GM12878 (cell line): ENCODE measurements around the gene DMPK. TPM values are rescaled to one million over a fixed set of nuclear protein-coding genes. Genes with fewer than 3 reads are reported as not detected.

Experiments used
- ATAC-seq: fragments of 200-7000 bp; cut with Tn5 transposase; 3 replicates; pipeline ENCODE4 v1.9.1; 2020; ENCODE audit warnings: mild to moderate bottlenecking, moderate library complexity
- BruUV-seq: library from RNA; stranded (reverse); fragments of 400-500 nt; replicated peaks from 2 replicates; lab custom pipeline; 2021; lab: Mats Ljungman, UMichigan
- CTCF ChIA-PET: fragments of 300-600 bp; sonication (Branson Sonifier 250); formaldehyde crosslinking; extraction: SDS; loops from one replicate; lab custom pipeline; 2021; ENCODE audit warnings: inconsistent platforms; lab: Yijun Ruan, JAX
- POLR2A ChIA-PET: fragments of 350-600 bp; formaldehyde crosslinking; extraction: SDS; loops from one replicate; lab custom pipeline; 2021; ENCODE audit warnings: inconsistent platforms; lab: Charles Lee
- RAD21 ChIA-PET: fragments of 300-600 bp; sonication (Branson Sonifier 250); formaldehyde crosslinking; loops from one replicate; lab custom pipeline; 2023; ENCODE audit warnings: antibody characterized with exemption; ENCODE audit not compliant: unreplicated experiment; lab: Charles Lee
- SMC1A ChIA-PET: fragments of 300-600 bp; sonication (Branson Sonifier 250); formaldehyde crosslinking; loops from one replicate; lab custom pipeline; 2023; ENCODE audit not compliant: unreplicated experiment, uncharacterized antibody; lab: Charles Lee
- DNase-seq: peaks from one replicate; pipeline ENCODE4 v3.0.0-alpha.2; 2011; ENCODE audit warnings: low read depth, low spot score
- FAIRE-seq: peaks from 3 replicates; lab custom pipeline; 2011; peaks lifted over from hg19 to GRCh38; lab: Jason Lieb, UNC
- H2AFZ ChIP-seq: 2 replicates; pipeline ENCODE4 v1.6.0; 2011; ENCODE audit warnings: low read depth, low read length, control low read depth; ENCODE audit not compliant: control insufficient read depth
- H3K27ac ChIP-seq: 2 replicates; pipeline ENCODE4 v1.5.1; 2011; ENCODE audit warnings: control low read depth; ENCODE audit not compliant: control insufficient read depth, insufficient read depth
- H3K27me3 ChIP-seq, 2 experiments: replicated peaks in 1 of 2; 2 replicates each; pipeline versions ENCODE4 v1.6.0 to v1.6.1; 2011; ENCODE audit warnings: low read length in 1 of 2; ENCODE audit not compliant: control insufficient read depth in 2 of 2, insufficient read depth in 2 of 2
- H3K36me3 ChIP-seq, 2 experiments: 2 replicates each; pipeline ENCODE4 v1.5.1; 2011; ENCODE audit warnings: low read length in 1 of 2; ENCODE audit not compliant: control insufficient read depth in 2 of 2, insufficient read depth in 2 of 2
- H3K4me1 ChIP-seq: 2 replicates; pipeline ENCODE4 v1.6.1; 2011; ENCODE audit warnings: mild to moderate bottlenecking, low read length, moderate library complexity, mixed read lengths; ENCODE audit not compliant: control insufficient read depth, insufficient read depth
- H3K4me2 ChIP-seq: 2 replicates; pipeline ENCODE4 v1.6.0; 2011; ENCODE audit warnings: control low read depth; ENCODE audit not compliant: control insufficient read depth, insufficient read depth
- H3K4me3 ChIP-seq: fragments of 200-600 bp; sonication (generic); 2 replicates; pipeline ENCODE4 v1.5.1; 2016
- H3K79me2 ChIP-seq: 2 replicates; pipeline ENCODE4 v1.6.0; 2011; ENCODE audit warnings: low read length; ENCODE audit not compliant: control insufficient read depth, insufficient read depth
- H3K9ac ChIP-seq: 2 replicates; pipeline ENCODE4 v1.8.0; 2011; ENCODE audit warnings: low read length, control low read depth, mixed read lengths; ENCODE audit not compliant: control insufficient read depth, insufficient read depth
- H3K9me3 ChIP-seq: replicated peaks from 3 replicates; pipeline ENCODE4 v1.5.1; 2011; ENCODE audit warnings: mild to moderate bottlenecking, low read length; ENCODE audit not compliant: control insufficient read depth, insufficient read depth
- H4K20me1 ChIP-seq: 2 replicates; pipeline ENCODE4 v1.6.0; 2011; ENCODE audit not compliant: control insufficient read depth, insufficient read depth
- HDAC6 ChIP-seq: fragments of 200-600 bp; sonication (generic); IDR thresholded peaks from one replicate; pipeline ENCODE4 v1.8.0; 2017; ENCODE audit warnings: antibody characterized with exemption; ENCODE audit not compliant: unreplicated experiment
- HDGF ChIP-seq: fragments of 450-650 bp; IDR thresholded peaks from 2 replicates; pipeline ENCODE4 v1.6.1; 2016; ENCODE audit warnings: antibody characterized with exemption
- MEF2A ChIP-seq: IDR thresholded peaks from 2 replicates; pipeline ENCODE4 v1.6.1; 2011; ENCODE audit warnings: low read depth, mild to moderate bottlenecking, low read length, moderate library complexity; ENCODE audit not compliant: insufficient read depth
- MYC ChIP-seq: IDR thresholded peaks from 2 replicates; pipeline ENCODE4 v1.6.1; 2011; ENCODE audit warnings: mild to moderate bottlenecking, low read length, moderate library complexity, inconsistent platforms; ENCODE audit not compliant: insufficient read depth, insufficient replicate concordance, insufficient read length, severe bottlenecking
- POLR2AphosphoS2 ChIP-seq: IDR thresholded peaks from 2 replicates; pipeline ENCODE4 v1.6.1; 2011; ENCODE audit warnings: low read depth, mild to moderate bottlenecking, low read length, improper control_type of control experiment, moderate library complexity
- RBBP5 ChIP-seq: fragments of 200-600 bp; sonication (generic); conservative IDR thresholded peaks from 2 replicates; pipeline ENCODE4 v1.6.1; 2016
- RFX5 ChIP-seq: IDR thresholded peaks from 2 replicates; pipeline ENCODE4 v1.6.1; 2011; ENCODE audit warnings: low read depth, low read length, improper control_type of control experiment
- TBL1XR1 ChIP-seq: IDR thresholded peaks from 2 replicates; pipeline ENCODE4 v1.6.1; 2012; ENCODE audit warnings: low read depth, low read length, improper control_type of control experiment
- YBX1 ChIP-seq: fragments of 450-650 bp; IDR thresholded peaks from 2 replicates; pipeline ENCODE4 v1.6.1; 2016; ENCODE audit warnings: antibody characterized with exemption
- ZNF207 ChIP-seq: fragments of 450-650 bp; IDR thresholded peaks from 2 replicates; pipeline ENCODE4 v1.6.1; 2014; ENCODE audit warnings: antibody characterized with exemption, mild to moderate bottlenecking, borderline replicate concordance
- ZSCAN29 ChIP-seq: fragments of 450-650 bp; IDR thresholded peaks from 2 replicates; pipeline ENCODE4 v1.6.1; 2017; ENCODE audit warnings: mild to moderate bottlenecking, moderate library complexity
- WGBS: methylation state at CpG from one replicate; pipeline ENCODE4 v1.1.6; 2016; ENCODE audit warnings: low lambda C conversion rate; ENCODE audit not compliant: insufficient replicate concordance, insufficient coverage; ENCODE audit errors: missing lambda C conversion rate; 5-methylcytosine and 5-hydroxymethylcytosine counted together
- in situ Hi-C: fragments of 300-500 bp; cut with MboI; formaldehyde crosslinking; loops from 9 replicates; pipeline ENCODE4 v1.14.3; 2018; ENCODE audit warnings: mixed read lengths
- intact Hi-C: fragments of 100-400 bp; cut with micrococcal nuclease; formaldehyde crosslinking; loops from one replicate; pipeline ENCODE4 v1.14.2; 2022; ENCODE audit not compliant: unreplicated experiment
- polyA plus RNA-seq, 11 experiments: library from polyadenylated mRNA; depleted of rRNA in 4 of 11; unstranded in 6 of 11; stranded (reverse) in 5 of 11; fragments of >200 nt; fragmentation: Nextera tagmentation in 4 of 11; fragmentation: Illumina TruSeq in 1 of 11; extraction: Ambion mirVana in 4 of 11; extraction: Trizol in 1 of 11; gene quantifications; 1 replicate in 1 of 11; 2 replicates in 10 of 11; pipeline versions ENCODE4 v1.2.1 to v1.2.3, GENCODE V29; 2011 to 2016; ENCODE audit warnings: inconsistent platforms in 2 of 11, missing spikeins in 2 of 11, low read depth in 1 of 11
- total RNA-seq, 4 experiments: library from RNA; depleted of rRNA in 3 of 4; stranded (reverse); fragments of >200 nt in 3 of 4; fragmentation: Illumina TruSeq in 1 of 4; extraction: Trizol in 1 of 4; gene quantifications; 2 replicates each; pipeline versions ENCODE4 v1.2.1 to v1.2.3, GENCODE V29; 2013 to 2021
- TF ChIP-seq, protein P1 (sequence below): fragments of 450-650 bp; IDR thresholded peaks from 2 replicates; pipeline ENCODE4 v1.6.1; 2018; ENCODE audit warnings: borderline replicate concordance, mild to moderate bottlenecking; ENCODE audit not compliant: partially characterized antibody
- TF ChIP-seq, protein P2 (sequence below): IDR thresholded peaks from 2 replicates; pipeline ENCODE4 v1.6.1; 2012; ENCODE audit warnings: low read depth, low read length, improper control_type of control experiment
- TF ChIP-seq, protein P3 (sequence below): fragments of 450-650 bp; formaldehyde crosslinking; IDR thresholded peaks from 2 replicates; pipeline ENCODE4 v1.5.0; 2022; ENCODE audit warnings: mild to moderate bottlenecking, missing genetic modification characterization

Gene DMPK
- total and polyA plus RNA-seq, 10 of the 15 experiments (the other 5 are each of a cell fraction or from before 2014, with no cell fraction given): 0.60 to 33.6 (median 5.2) TPM

DNA sequence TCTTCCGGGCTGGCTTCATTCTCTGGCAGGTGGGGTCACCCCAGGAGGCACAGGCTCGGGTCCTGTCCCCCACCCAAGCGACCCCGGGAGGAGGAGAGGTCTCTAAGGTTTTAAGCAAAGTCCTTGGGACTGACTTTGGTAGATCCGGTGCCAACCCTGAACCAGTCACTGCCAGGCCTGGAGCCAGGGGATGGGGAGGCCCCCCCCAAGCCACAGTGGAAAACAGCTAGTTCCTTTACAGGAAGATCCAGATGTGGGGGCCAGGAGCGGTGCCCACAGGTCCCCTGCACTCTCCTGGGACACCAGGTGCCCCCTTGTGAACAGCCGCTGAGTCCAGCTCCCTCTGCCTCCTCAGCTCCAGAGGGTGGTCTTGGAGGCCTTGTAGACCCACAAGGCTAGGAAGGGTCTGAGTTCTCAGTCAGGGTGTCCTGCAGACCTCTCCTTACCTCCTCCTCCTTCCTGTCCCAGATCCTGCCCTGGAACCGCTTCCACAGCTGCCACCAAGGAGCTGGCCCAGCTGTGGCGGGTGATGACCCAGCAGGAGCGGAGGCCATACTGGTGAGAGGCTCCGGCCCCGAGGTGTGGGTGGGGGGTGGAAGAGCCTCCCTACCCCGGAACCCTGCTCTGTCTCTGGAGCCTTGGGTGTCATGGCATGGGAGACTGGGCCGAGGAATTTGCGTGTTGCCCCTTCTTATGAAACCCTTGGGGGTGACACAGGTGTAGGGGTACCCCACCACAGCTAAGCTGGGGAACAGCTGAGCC is 19.2 kb downstream of the DMPK start:
- no peaks in the 10 kb centered on the region for H3K9me3 ChIP-seq
- H3K36me3 ChIP-seq: no peaks in the 10 kb centered on the region
- no peak for TF ChIP-seq POLR2AphosphoS2
- TF ChIP-seq RBBP5: no peak
- TF ChIP-seq, protein P1, sequence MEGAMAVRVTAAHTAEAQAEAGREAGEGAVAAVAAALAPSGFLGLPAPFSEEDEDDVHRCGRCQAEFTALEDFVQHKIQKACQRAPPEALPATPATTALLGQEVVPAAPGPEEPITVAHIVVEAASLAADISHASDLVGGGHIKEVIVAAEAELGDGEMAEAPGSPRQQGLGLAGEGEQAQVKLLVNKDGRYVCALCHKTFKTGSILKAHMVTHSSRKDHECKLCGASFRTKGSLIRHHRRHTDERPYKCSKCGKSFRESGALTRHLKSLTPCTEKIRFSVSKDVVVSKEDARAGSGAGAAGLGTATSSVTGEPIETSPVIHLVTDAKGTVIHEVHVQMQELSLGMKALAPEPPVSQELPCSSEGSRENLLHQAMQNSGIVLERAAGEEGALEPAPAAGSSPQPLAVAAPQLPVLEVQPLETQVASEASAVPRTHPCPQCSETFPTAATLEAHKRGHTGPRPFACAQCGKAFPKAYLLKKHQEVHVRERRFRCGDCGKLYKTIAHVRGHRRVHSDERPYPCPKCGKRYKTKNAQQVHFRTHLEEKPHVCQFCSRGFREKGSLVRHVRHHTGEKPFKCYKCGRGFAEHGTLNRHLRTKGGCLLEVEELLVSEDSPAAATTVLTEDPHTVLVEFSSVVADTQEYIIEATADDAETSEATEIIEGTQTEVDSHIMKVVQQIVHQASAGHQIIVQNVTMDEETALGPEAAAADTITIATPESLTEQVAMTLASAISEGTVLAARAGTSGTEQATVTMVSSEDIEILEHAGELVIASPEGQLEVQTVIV: no peak
- no peak for TF ChIP-seq RFX5
- no peak for TF ChIP-seq MYC
- no peak for TF ChIP-seq ZNF207
- TF ChIP-seq HDGF: no peak
- TF ChIP-seq MEF2A: no peak
- TF ChIP-seq HDAC6: no peak
- TF ChIP-seq, protein P2, sequence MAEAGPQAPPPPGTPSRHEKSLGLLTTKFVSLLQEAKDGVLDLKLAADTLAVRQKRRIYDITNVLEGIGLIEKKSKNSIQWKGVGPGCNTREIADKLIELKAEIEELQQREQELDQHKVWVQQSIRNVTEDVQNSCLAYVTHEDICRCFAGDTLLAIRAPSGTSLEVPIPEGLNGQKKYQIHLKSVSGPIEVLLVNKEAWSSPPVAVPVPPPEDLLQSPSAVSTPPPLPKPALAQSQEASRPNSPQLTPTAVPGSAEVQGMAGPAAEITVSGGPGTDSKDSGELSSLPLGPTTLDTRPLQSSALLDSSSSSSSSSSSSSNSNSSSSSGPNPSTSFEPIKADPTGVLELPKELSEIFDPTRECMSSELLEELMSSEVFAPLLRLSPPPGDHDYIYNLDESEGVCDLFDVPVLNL: no peak
- TF ChIP-seq, protein P3, sequence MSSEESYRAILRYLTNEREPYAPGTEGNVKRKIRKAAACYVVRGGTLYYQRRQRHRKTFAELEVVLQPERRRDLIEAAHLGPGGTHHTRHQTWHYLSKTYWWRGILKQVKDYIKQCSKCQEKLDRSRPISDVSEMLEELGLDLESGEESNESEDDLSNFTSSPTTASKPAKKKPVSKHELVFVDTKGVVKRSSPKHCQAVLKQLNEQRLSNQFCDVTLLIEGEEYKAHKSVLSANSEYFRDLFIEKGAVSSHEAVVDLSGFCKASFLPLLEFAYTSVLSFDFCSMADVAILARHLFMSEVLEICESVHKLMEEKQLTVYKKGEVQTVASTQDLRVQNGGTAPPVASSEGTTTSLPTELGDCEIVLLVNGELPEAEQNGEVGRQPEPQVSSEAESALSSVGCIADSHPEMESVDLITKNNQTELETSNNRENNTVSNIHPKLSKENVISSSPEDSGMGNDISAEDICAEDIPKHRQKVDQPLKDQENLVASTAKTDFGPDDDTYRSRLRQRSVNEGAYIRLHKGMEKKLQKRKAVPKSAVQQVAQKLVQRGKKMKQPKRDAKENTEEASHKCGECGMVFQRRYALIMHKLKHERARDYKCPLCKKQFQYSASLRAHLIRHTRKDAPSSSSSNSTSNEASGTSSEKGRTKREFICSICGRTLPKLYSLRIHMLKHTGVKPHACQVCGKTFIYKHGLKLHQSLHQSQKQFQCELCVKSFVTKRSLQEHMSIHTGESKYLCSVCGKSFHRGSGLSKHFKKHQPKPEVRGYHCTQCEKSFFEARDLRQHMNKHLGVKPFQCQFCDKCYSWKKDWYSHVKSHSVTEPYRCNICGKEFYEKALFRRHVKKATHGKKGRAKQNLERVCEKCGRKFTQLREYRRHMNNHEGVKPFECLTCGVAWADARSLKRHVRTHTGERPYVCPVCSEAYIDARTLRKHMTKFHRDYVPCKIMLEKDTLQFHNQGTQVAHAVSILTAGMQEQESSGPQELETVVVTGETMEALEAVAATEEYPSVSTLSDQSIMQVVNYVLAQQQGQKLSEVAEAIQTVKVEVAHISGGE: no peak
- TF ChIP-seq YBX1: no peak
- TF ChIP-seq TBL1XR1: no peak
- TF ChIP-seq ZSCAN29: no peak
- SMC1A ChIA-PET: interaction anchor here (0.8 kb wide), 1 partner anchor 46 kb away, joined by 3 read pairs; no protein-coding TSS in a partner anchor
- no TSS peak for BruUV-seq
- DNase-seq (no peak), ATAC-seq (no peak), FAIRE-seq (no peak)
- RAD21 ChIA-PET: no interaction called here
- in situ Hi-C loops: no loop called here
- H3K79me2 ChIP-seq: no peaks in the 10 kb centered on the region
- no peak overlapping the region for H3K27ac ChIP-seq
- H3K9ac ChIP-seq: no peak overlapping the region
- no peaks in the 10 kb centered on the region for H3K27me3 ChIP-seq
- no peak overlapping the region for H3K4me2 ChIP-seq
- no peaks in the 10 kb centered on the region for H3K4me1 ChIP-seq
- H2AFZ ChIP-seq: no peak overlapping the region
- H3K4me3 ChIP-seq: no peak overlapping the region
- H4K20me1 ChIP-seq: no peaks in the 10 kb centered on the region
- intact Hi-C loops: no loop called here
- POLR2A ChIA-PET: no interaction called here
- WGBS: 56% methylated on average over 15 of the region's 15 CpGs
- CTCF ChIA-PET: interaction anchor here (0.7 to 1.0 kb wide), 2 partner anchors 10 to 16 kb away, joined by 3 to 5 read pairs; no protein-coding TSS in a partner anchor
